ENCODE data around the gene CEMIP. TPM values are rescaled to one million over a fixed set of nuclear protein-coding genes. Genes with fewer than 3 reads are reported as not detected.

Gene CEMIP
- total and polyA plus RNA-seq, 2 of the 13 experiments (the other 11 are each of a cell fraction or from before 2014, with no cell fraction given) = 4.3 to 28.5 TPM

DNA sequence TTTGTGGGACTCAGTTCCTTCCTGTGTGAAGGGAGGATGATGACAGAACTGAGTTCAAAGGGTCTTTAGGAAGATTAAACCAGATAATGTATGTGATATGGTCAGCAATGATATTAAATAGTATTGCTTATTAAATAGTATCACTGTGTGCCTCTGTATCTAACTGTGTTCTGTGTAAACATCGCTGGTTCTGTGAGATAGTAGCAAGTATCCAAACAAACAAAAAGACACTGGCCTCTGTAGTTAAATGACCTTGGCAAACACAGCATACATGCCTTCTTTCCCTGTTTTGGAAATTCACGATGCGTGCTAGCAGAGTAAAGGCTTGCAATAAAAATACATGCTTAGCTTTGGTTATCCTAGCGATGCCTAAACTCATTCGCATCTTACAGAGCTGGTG, 134.4 kb downstream of the CEMIP start (continued):
- TF ChIP-seq SOX13 (IDR thresholded peaks at IDR 0.05) (no peak), SOX13 (CRISPR knock-in tag; conservative IDR thresholded peaks at IDR 0.05 in 1 of 2, IDR thresholded peaks at IDR 0.05 in 1 of 2) (peak in 1 of 2 experiments; percentile 46; a peak in 1 of 4 replicates), RARG (CRISPR knock-in tag; IDR thresholded peaks at IDR 0.05; ENCODE audit: low read depth) (no peak), HMG20A (CRISPR knock-in tag; IDR thresholded peaks at IDR 0.05; ENCODE audit: borderline replicate concordance) (no peak), ZSCAN25 (CRISPR knock-in tag; IDR thresholded peaks at IDR 0.05) (no peak), WIZ (CRISPR knock-in tag; IDR thresholded peaks at IDR 0.05) (no peak), ZNF598 (CRISPR knock-in tag; IDR thresholded peaks at IDR 0.05; ENCODE audit: borderline replicate concordance) (no peak), MIXL1 (CRISPR knock-in tag; IDR thresholded peaks at IDR 0.05) (0 out of 2 replicates have a peak, but pooled peaks have one; percentile 64), U2AF2 (IDR thresholded peaks at IDR 0.05; ENCODE audit: low read depth, low read length) (no peak), POLR2AphosphoS5 (IDR thresholded peaks at IDR 0.05; ENCODE audit: low read depth, low read length) (no peak), NAIF1 (CRISPR knock-in tag; IDR thresholded peaks at IDR 0.05; ENCODE audit: borderline replicate concordance) (no peak), FOXA1 (IDR thresholded peaks at IDR 0.05) (no peak), FOXA1 (CRISPR knock-in tag; IDR thresholded peaks at IDR 0.05) (peak; percentile 51; the same call in 1 of the 2 replicates), ZSCAN22 (CRISPR knock-in tag; IDR thresholded peaks at IDR 0.05) (no peak), ZNF143 (CRISPR knock-in tag; IDR thresholded peaks at IDR 0.05) (no peak), ZNF780A (CRISPR knock-in tag; IDR thresholded peaks at IDR 0.05) (no peak), ZNF652 (CRISPR knock-in tag; IDR thresholded peaks at IDR 0.05; ENCODE audit: borderline replicate concordance, low read depth) (no peak), GATAD2A (CRISPR knock-in tag; IDR thresholded peaks at IDR 0.05) (peak; percentile 52), BHLHE40 (IDR thresholded peaks at IDR 0.05; ENCODE audit: low read length) (no peak), SOX5 (CRISPR knock-in tag; IDR thresholded peaks at IDR 0.05; ENCODE audit: borderline replicate concordance) (peak; percentile 40; the same call in 1 of the 2 replicates), ZFP36 (IDR thresholded peaks at IDR 0.05; ENCODE audit: borderline replicate concordance, low read depth, low read length, partially characterized antibody) (no peak), ZNF543 (CRISPR knock-in tag; IDR thresholded peaks at IDR 0.05) (no peak), SOX6 (IDR thresholded peaks at IDR 0.05) (no peak), SOX6 (CRISPR knock-in tag; IDR thresholded peaks at IDR 0.05) (0 out of 2 replicates have a peak, but pooled peaks have one; percentile 35), FOXJ3 (CRISPR knock-in tag; IDR thresholded peaks at IDR 0.05; ENCODE audit: borderline replicate concordance) (no peak), ZNF709 (CRISPR knock-in tag; IDR thresholded peaks at IDR 0.05) (no peak), GRHL1 (CRISPR knock-in tag; conservative IDR thresholded peaks at IDR 0.05) (no peak), ATF6 (CRISPR knock-in tag; conservative IDR thresholded peaks at IDR 0.05) (no peak), TEAD2 (CRISPR knock-in tag; IDR thresholded peaks at IDR 0.05) (no peak), TP53 (CRISPR knock-in tag; conservative IDR thresholded peaks at IDR 0.05) (no peak), ZNF792 (CRISPR knock-in tag; IDR thresholded peaks at IDR 0.05) (peak; percentile 100), NCOA2 (CRISPR knock-in tag; IDR thresholded peaks at IDR 0.05) (peak; percentile 33; the same call in 1 of the 2 replicates), ZNF7 (CRISPR knock-in tag; IDR thresholded peaks at IDR 0.05) (no peak)
- TF ChIP-seq, protein P1, sequence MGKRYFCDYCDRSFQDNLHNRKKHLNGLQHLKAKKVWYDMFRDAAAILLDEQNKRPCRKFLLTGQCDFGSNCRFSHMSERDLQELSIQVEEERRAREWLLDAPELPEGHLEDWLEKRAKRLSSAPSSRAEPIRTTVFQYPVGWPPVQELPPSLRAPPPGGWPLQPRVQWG (CRISPR knock-in tag; IDR thresholded peaks at IDR 0.05; ENCODE audit: borderline replicate concordance, low read depth) = no peak
